ENCODE measurements around the gene TMEM255A.

Gene TMEM255A

DNA sequence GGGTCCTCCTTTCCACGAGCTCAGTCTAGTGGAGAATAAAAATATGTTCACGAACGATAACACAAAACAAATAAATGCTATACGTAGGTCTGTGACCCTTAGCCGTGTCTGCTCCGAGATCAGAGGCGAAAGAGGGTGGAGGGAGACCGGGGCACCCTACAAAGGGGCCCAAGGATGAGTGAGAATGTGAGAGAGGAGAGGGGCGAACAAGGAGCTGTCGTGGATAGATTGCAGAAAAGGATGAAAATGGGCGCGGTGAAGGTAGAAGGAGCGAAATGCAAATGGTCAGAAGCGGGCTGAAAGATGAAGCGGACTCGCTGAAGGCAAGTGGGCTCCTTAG lies 66.9 kb downstream of the TMEM255A start:
- Mint-ChIP-seq H3K4me1 (peaks cover 12% of the 10 kb centered on the region), H3K36me3 (ENCODE audit: low read depth) (no peaks in the 10 kb centered on the region), H3K27me3 (ENCODE audit: low read depth, poor library complexity) (peaks cover 33% of the 10 kb centered on the region), H3K27ac (peak overlapping the region; percentile 24), H3K9me3 (peaks cover 29% of the 10 kb centered on the region), H3K4me3 (peak overlapping the region; percentile 97)
- TF ChIP-seq, protein P1, sequence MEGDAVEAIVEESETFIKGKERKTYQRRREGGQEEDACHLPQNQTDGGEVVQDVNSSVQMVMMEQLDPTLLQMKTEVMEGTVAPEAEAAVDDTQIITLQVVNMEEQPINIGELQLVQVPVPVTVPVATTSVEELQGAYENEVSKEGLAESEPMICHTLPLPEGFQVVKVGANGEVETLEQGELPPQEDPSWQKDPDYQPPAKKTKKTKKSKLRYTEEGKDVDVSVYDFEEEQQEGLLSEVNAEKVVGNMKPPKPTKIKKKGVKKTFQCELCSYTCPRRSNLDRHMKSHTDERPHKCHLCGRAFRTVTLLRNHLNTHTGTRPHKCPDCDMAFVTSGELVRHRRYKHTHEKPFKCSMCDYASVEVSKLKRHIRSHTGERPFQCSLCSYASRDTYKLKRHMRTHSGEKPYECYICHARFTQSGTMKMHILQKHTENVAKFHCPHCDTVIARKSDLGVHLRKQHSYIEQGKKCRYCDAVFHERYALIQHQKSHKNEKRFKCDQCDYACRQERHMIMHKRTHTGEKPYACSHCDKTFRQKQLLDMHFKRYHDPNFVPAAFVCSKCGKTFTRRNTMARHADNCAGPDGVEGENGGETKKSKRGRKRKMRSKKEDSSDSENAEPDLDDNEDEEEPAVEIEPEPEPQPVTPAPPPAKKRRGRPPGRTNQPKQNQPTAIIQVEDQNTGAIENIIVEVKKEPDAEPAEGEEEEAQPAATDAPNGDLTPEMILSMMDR (IDR thresholded peaks at IDR 0.05) = no peak
- DNase-seq = no peak

DNA sequence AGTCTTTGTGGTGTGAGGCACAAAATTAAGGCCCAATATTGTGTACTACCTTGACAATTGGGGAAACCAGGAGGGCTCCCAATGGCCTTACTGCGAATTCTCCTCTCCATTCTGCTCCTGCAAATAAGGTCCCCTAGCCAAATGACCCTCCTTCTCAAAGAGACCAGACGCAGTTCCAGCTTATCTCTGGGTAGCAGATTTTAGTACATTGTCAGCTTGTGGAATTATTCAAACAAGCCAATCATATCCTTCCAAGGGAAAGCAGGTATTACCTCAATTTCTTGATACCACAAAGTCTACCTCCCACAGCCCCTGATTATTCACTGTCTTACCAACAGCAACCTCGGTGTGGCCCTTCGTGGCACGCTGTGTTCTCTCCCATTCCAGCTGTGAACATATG lies 68.4 kb downstream of the TMEM255A start:
- TF ChIP-seq, protein P1 (IDR thresholded peaks at IDR 0.05) = no peak
- DNase-seq = no peak
- H3K4me1 Mint-ChIP-seq = peaks cover 12% of the 10 kb centered on the region
- H3K4me3 Mint-ChIP-seq = no peak overlapping the region
- no peak overlapping the region for H3K27ac Mint-ChIP-seq
- peaks cover 29% of the 10 kb centered on the region for H3K9me3 Mint-ChIP-seq
- peaks cover 24% of the 10 kb centered on the region for H3K27me3 Mint-ChIP-seq (ENCODE audit: low read depth, poor library complexity)
- H3K36me3 Mint-ChIP-seq (ENCODE audit: low read depth) = peaks cover under 1% of the 10 kb centered on the region

DNA sequence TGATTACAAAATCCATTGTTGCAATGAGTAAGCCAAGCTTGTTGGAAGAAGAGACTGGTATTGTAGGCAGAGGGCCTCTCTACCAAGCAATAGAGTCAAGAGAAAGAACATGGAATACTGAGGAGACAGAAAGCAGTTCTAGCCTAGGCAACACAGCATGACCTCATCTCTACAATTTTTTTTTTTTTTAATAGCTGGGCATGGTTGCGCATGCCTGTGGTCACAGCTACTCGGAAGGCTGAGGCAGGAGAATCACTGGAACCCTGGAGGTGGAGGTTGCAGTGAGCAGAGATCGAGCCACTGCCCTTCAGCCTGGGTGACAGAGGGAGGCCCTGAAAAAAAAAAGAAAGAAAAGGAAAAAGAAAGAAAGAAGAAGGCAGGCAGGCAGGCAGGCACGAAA lies 72.3 kb downstream of the TMEM255A start:
- TF ChIP-seq, protein P1 (IDR thresholded peaks at IDR 0.05) = no peak
- H3K27me3 Mint-ChIP-seq (ENCODE audit: low read depth, poor library complexity) = peaks cover 3% of the 10 kb centered on the region
- peaks cover 20% of the 10 kb centered on the region for H3K9me3 Mint-ChIP-seq
- H3K4me3 Mint-ChIP-seq = no peak overlapping the region
- H3K27ac Mint-ChIP-seq = no peak overlapping the region
- H3K36me3 Mint-ChIP-seq (ENCODE audit: low read depth) = peaks cover 7% of the 10 kb centered on the region
- no peak for DNase-seq
- H3K4me1 Mint-ChIP-seq = peaks cover 8% of the 10 kb centered on the region

DNA sequence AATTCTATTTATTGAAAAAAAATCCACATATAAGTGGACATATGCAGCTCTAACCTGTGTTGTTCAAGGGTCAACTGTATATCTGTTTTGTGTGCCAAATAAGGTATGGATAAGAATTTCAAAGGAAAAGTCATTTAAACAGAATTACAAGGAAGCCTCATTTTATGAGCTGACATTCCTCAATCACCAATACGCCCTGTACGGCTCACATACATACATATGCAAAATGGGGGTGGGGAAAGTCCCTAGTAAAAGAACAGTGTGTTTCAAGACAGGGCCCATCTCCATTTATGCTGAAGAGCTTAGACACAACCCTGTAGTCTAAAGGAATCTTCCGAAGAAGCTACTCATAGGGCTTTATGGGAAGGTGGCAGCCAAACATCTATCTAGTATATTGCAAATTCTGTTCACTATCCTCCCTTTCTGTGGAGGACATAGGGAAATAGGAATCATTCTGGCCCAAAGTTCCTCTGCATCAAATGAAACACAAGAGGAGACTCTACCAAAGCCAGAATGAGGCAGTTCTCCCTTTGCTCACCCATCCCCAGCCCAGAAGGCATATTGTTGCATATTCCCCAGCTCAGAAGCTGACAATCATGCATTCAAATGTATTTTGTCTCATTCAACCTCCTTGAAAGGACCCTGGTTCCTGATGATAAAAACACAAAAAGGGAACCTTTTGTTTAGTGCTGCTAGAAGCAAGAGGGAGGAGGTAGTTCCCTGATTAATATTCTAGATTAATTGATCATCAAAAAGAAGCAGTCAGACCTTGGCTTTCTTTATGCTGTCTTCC lies 74.4 kb downstream of the TMEM255A start:
- H3K36me3 Mint-ChIP-seq (ENCODE audit: low read depth) = peaks cover 8% of the 10 kb centered on the region
- TF ChIP-seq, protein P1 (IDR thresholded peaks at IDR 0.05) = no peak
- H3K27ac Mint-ChIP-seq = no peak overlapping the region
- H3K27me3 Mint-ChIP-seq (ENCODE audit: low read depth, poor library complexity) = no peaks in the 10 kb centered on the region
- peaks cover 22% of the 10 kb centered on the region for H3K9me3 Mint-ChIP-seq
- DNase-seq = no peak
- H3K4me3 Mint-ChIP-seq = no peak overlapping the region
- no peaks in the 10 kb centered on the region for H3K4me1 Mint-ChIP-seq

DNA sequence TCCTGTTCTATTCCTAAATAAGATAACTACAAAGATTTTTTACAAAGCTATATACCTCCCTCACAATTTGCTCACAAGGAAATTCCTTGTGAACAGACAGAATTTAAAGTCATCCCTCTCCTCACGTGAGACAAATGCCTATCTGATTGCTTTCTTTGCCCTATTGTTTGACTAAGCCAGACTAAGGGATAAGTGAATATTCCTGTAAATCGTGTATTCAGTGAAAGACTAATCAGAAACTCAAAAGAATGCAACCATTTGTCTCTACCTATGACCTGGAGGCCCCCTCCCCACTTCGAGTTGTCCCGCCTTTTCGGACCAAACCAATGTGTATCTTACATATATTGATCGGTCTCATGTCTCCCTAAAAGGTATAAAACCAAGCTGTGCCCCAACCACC lies 76.0 kb downstream of the TMEM255A start:
- H3K27me3 Mint-ChIP-seq (ENCODE audit: low read depth, poor library complexity) = no peaks in the 10 kb centered on the region
- H3K4me1 Mint-ChIP-seq = no peaks in the 10 kb centered on the region
- peaks cover 27% of the 10 kb centered on the region for H3K9me3 Mint-ChIP-seq
- H3K4me3 Mint-ChIP-seq = no peak overlapping the region
- H3K27ac Mint-ChIP-seq = no peak overlapping the region
- TF ChIP-seq, protein P1 (IDR thresholded peaks at IDR 0.05) = no peak
- DNase-seq = no peak
- peaks cover 11% of the 10 kb centered on the region for H3K36me3 Mint-ChIP-seq (ENCODE audit: low read depth)
